ENCODE measurements around the gene RAMP2.
"Not testable (repeated sequence)": the region's sequence is repeated elsewhere in the genome, so short reads cannot be mapped to it uniquely, and the experiment has no call there.

Gene RAMP2

GRCh38 chr17:42768006-42768405, 7.0 kb downstream of the RAMP2 start:
- not testable (repeated sequence) for DNase-seq (ENCODE audit: low read depth in 2 of 2, low spot score in 1 of 2)

GRCh38 chr17:42769964-42770363, 8.9 kb downstream of the RAMP2 start:
- not testable (repeated sequence) for DNase-seq (ENCODE audit: low read depth in 2 of 2, low spot score in 1 of 2)

GRCh38 chr17:42772945-42773289, 11.9 kb downstream of the RAMP2 start:
- no peak for DNase-seq (ENCODE audit: low read depth in 2 of 2, low spot score in 1 of 2)

GRCh38 chr17:42773290-42774035, 12.4 kb downstream of the RAMP2 start, which contains the start of gene VPS25:
VPS25 (plus strand) TSS chr17:42773449; CDS start chr17:42773476, 27 bp downstream.
- DNase-seq (ENCODE audit: low read depth in 2 of 2, low spot score in 1 of 2), result peak; percentile 37 to 58

- DNase-seq (ENCODE audit: low read depth in 2 of 2, low spot score in 1 of 2), result no peak
Observed at GRCh38 chr17:42774066-42774745, 13.2 kb downstream of the RAMP2 start.

- DNase-seq (ENCODE audit: low read depth in 2 of 2, low spot score in 1 of 2), result no peak
Observed at GRCh38 chr17:42775534-42776098, 14.6 kb downstream of the RAMP2 start.

GRCh38 chr17:42778570-42778969, 17.5 kb downstream of the RAMP2 start:
- no peak for DNase-seq (ENCODE audit: low read depth in 2 of 2, low spot score in 1 of 2)

- DNase-seq (ENCODE audit: low read depth in 2 of 2, low spot score in 1 of 2), result no peak
Observed at GRCh38 chr17:42779304-42779935, 18.4 kb downstream of the RAMP2 start.

GRCh38 chr17:42779936-42780850, 19.2 kb downstream of the RAMP2 start, which contains the start of gene WNK4:
WNK4 (plus strand) TSS chr17:42780610; CDS start chr17:42780699, 89 bp downstream.
- no peak for DNase-seq (ENCODE audit: low read depth in 2 of 2, low spot score in 1 of 2)

- DNase-seq (ENCODE audit: low read depth in 2 of 2, low spot score in 1 of 2), result no peak
Observed at GRCh38 chr17:42780851-42781638, 20.0 kb downstream of the RAMP2 start.

- no peak for DNase-seq (ENCODE audit: low read depth in 2 of 2, low spot score in 1 of 2)
Observed at GRCh38 chr17:42781639-42782165, 20.7 kb downstream of the RAMP2 start.

- no peak for DNase-seq (ENCODE audit: low read depth in 2 of 2, low spot score in 1 of 2)
Observed at GRCh38 chr17:42782166-42783061, 21.4 kb downstream of the RAMP2 start.

- no peak for DNase-seq (ENCODE audit: low read depth in 2 of 2, low spot score in 1 of 2)
Observed at GRCh38 chr17:42783062-42783790, 22.2 kb downstream of the RAMP2 start.

GRCh38 chr17:42783791-42784138, 22.7 kb downstream of the RAMP2 start:
- no peak for DNase-seq (ENCODE audit: low read depth in 2 of 2, low spot score in 1 of 2)

GRCh38 chr17:42784409-42784808, 23.4 kb downstream of the RAMP2 start:
- no peak for DNase-seq (ENCODE audit: low read depth in 2 of 2, low spot score in 1 of 2)

GRCh38 chr17:42784811-42785592, 24.0 kb downstream of the RAMP2 start:
- no peak for DNase-seq (ENCODE audit: low read depth in 2 of 2, low spot score in 1 of 2)

- DNase-seq (ENCODE audit: low read depth in 2 of 2, low spot score in 1 of 2), result no peak
Observed at GRCh38 chr17:42787266-42787665, 26.2 kb downstream of the RAMP2 start.
